Measurements from ENCODE around the gene PALS1. TPM values are rescaled to one million over a fixed set of nuclear protein-coding genes. Genes with fewer than 3 reads are reported as not detected.
A peak's percentile ranks its signal among the peaks of the same experiment; 100 is the strongest.

Gene PALS1
- total RNA-seq, 2 donors from 2014 or later, result 6.4 to 10.8 TPM

DNA sequence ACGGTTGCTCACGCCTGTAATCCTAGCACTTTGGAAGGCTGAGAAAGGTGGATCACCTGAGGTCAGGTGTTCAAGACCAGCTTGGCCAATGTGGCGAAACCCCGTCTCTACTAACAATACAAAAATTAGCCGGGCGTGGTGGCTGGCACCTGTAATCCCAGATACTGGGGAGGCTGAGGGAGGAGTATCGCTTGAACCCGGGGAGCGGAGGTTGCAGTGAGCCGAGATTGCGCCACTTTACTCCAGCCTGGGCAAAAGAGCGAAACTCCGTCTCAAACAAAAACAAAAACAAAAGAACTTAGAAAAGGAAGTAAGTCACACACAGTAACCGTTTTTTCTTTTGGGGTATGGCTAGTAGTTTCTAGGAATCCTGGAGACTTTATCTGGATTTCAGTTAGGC lies 1.7 kb upstream of the PALS1 start:
- H3K27me3 Mint-ChIP-seq, result peaks cover 0 to 4% of the 10 kb centered on the region in 2 donors
- H3K4me3 Mint-ChIP-seq, result peak overlapping the region; percentile 75
- no peak for ATAC-seq

GRCh38 chr14:67240168-67240932 lies 885 bp upstream of the PALS1 start:
- peak overlapping the region; percentile 75 for H3K4me3 Mint-ChIP-seq
- H3K9me3 Mint-ChIP-seq, result no peaks in the 10 kb centered on the region
- H3K36me3 Mint-ChIP-seq, result no peaks in the 10 kb centered on the region
- H3K27me3 Mint-ChIP-seq, result peaks cover 0 to 4% of the 10 kb centered on the region in 2 donors
- DNase-seq (ENCODE audit: low spot score) (no peak), ATAC-seq (no peak)
- peaks cover 8 to 19% of the 10 kb centered on the region in 2 donors for H3K4me1 Mint-ChIP-seq (ENCODE audit: low read depth in 2 of 2)
- peak overlapping the region; percentile 1 to 54 for H3K27ac Mint-ChIP-seq

More for the DNA sequence above, 1.7 kb upstream of the PALS1 start:
- Mint-ChIP-seq H3K9me3 (no peaks in the 10 kb centered on the region), H3K36me3 (no peaks in the 10 kb centered on the region), H3K4me1 (ENCODE audit: low read depth in 2 of 2) (peaks cover 8 to 19% of the 10 kb centered on the region in 2 donors), H3K27ac (no peak overlapping the region)
- DNase-seq (ENCODE audit: low spot score), result no peak

- ATAC-seq (peak; percentile 98), DNase-seq (ENCODE audit: low spot score) (peak; percentile 97)
- peaks cover 8 to 19% of the 10 kb centered on the region in 2 donors for H3K4me1 Mint-ChIP-seq (ENCODE audit: low read depth in 2 of 2)
- H3K4me3 Mint-ChIP-seq, result peak overlapping the region; percentile 75
- no peaks in the 10 kb centered on the region for H3K36me3 Mint-ChIP-seq
- no peaks in the 10 kb centered on the region for H3K9me3 Mint-ChIP-seq
- peak overlapping the region; percentile 1 to 54 for H3K27ac Mint-ChIP-seq
- peaks cover 0 to 4% of the 10 kb centered on the region in 2 donors for H3K27me3 Mint-ChIP-seq
Observed at GRCh38 chr14:67240978-67241410, 241 bp upstream of the PALS1 start.

GRCh38 chr14:67242168-67242420 lies 859 bp downstream of the PALS1 start:
- Mint-ChIP-seq H3K27ac (peak overlapping the region; percentile 54 to 76), H3K4me1 (ENCODE audit: low read depth in 2 of 2) (peaks cover 8 to 19% of the 10 kb centered on the region in 2 donors), H3K27me3 (peaks cover 0 to 4% of the 10 kb centered on the region in 2 donors), H3K4me3 (peak overlapping the region; percentile 75), H3K36me3 (no peaks in the 10 kb centered on the region), H3K9me3 (no peaks in the 10 kb centered on the region)
- no peak for ATAC-seq
- DNase-seq (ENCODE audit: low spot score), result no peak

DNA sequence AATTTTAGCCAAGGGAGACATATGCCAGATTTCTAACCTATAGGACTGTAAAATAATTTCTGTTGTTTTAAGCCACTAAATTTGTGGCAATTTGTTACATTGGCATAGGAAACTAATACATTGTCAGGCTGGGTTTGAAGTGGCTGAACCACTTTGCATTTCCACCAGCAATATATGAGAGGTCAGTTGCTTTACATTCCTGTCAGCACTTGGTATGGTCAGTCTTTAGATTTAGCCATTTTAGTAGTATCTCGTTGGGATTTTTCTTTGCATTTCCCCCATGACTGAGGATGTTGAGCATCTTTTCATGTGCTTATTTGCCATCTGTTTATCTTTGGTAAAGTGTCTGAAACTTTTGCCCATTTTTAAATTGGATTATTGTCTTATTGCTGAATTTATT lies 3.9 kb downstream of the PALS1 start:
- H3K27ac Mint-ChIP-seq, result no peak overlapping the region
- DNase-seq (ENCODE audit: low spot score) (no peak), ATAC-seq (no peak)
- H3K27me3 Mint-ChIP-seq, result peaks cover 0 to 1% of the 10 kb centered on the region in 2 donors
- H3K4me3 Mint-ChIP-seq, result no peak overlapping the region
- no peaks in the 10 kb centered on the region for H3K9me3 Mint-ChIP-seq
- H3K36me3 Mint-ChIP-seq, result no peaks in the 10 kb centered on the region
- peaks cover 5 to 17% of the 10 kb centered on the region in 2 donors for H3K4me1 Mint-ChIP-seq (ENCODE audit: low read depth in 2 of 2)

- no peak for ATAC-seq
- Mint-ChIP-seq H3K27ac (no peak overlapping the region), H3K27me3 (no peaks in the 10 kb centered on the region), H3K4me3 (no peak overlapping the region), H3K4me1 (ENCODE audit: low read depth in 2 of 2) (peaks cover 0 to 2% of the 10 kb centered on the region in 2 donors), H3K9me3 (no peaks in the 10 kb centered on the region), H3K36me3 (no peaks in the 10 kb centered on the region)
- no peak for DNase-seq (ENCODE audit: low spot score)
Observed at GRCh38 chr14:67251573-67252226, 10.5 kb downstream of the PALS1 start.

- Mint-ChIP-seq H3K9me3 (no peaks in the 10 kb centered on the region), H3K36me3 (no peaks in the 10 kb centered on the region), H3K27me3 (no peaks in the 10 kb centered on the region), H3K4me1 (ENCODE audit: low read depth in 2 of 2) (peaks cover 0 to 2% of the 10 kb centered on the region in 2 donors), H3K4me3 (no peak overlapping the region), H3K27ac (no peak overlapping the region)
- DNase-seq (ENCODE audit: low spot score), result no peak
- no peak for ATAC-seq
Observed at GRCh38 chr14:67253076-67253635, 11.9 kb downstream of the PALS1 start.

GRCh38 chr14:67257906-67258305 lies 16.7 kb downstream of the PALS1 start:
- Mint-ChIP-seq H3K27ac (no peak overlapping the region), H3K4me1 (ENCODE audit: low read depth in 2 of 2) (peaks cover 0 to 2% of the 10 kb centered on the region in 2 donors), H3K4me3 (no peak overlapping the region), H3K9me3 (no peaks in the 10 kb centered on the region), H3K36me3 (no peaks in the 10 kb centered on the region), H3K27me3 (no peaks in the 10 kb centered on the region)
- ATAC-seq, result no peak
- no peak for DNase-seq (ENCODE audit: low spot score)

DNA sequence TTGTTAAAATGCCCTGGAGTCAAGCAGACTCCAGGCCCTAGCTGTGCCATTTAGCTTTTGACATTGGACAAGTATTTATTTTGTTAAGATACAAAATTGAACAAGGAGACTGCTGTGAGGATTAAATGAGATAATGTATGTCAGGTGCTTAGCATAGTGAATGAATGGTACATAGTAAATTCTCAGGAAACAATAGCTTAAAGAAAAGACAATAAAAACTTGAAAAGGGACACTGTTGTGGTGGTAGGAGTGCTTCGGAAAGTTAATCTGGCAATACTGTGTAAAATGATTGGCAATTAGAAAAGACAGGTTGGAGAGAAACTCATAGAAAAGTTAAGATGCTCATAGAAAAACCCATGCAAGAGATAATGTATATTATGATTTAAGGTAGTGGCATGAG lies 19.7 kb downstream of the PALS1 start:
- Mint-ChIP-seq H3K4me1 (ENCODE audit: low read depth in 2 of 2) (no peaks in the 10 kb centered on the region), H3K9me3 (no peaks in the 10 kb centered on the region), H3K27ac (no peak overlapping the region), H3K4me3 (no peak overlapping the region), H3K27me3 (no peaks in the 10 kb centered on the region), H3K36me3 (no peaks in the 10 kb centered on the region)
- no peak for DNase-seq (ENCODE audit: low spot score)
- no peak for ATAC-seq

- Mint-ChIP-seq H3K36me3 (no peaks in the 10 kb centered on the region), H3K4me1 (ENCODE audit: low read depth in 2 of 2) (peaks cover 0 to 7% of the 10 kb centered on the region in 2 donors), H3K9me3 (no peaks in the 10 kb centered on the region), H3K27ac (no peak overlapping the region), H3K27me3 (no peaks in the 10 kb centered on the region), H3K4me3 (no peak overlapping the region)
- no peak for DNase-seq (ENCODE audit: low spot score)
- no peak for ATAC-seq
Observed at GRCh38 chr14:67263499-67264149, 22.4 kb downstream of the PALS1 start.

GRCh38 chr14:67265131-67265530 lies 23.9 kb downstream of the PALS1 start:
- H3K27me3 Mint-ChIP-seq, result no peaks in the 10 kb centered on the region
- H3K4me3 Mint-ChIP-seq, result no peak overlapping the region
- no peak overlapping the region for H3K27ac Mint-ChIP-seq
- ATAC-seq (no peak), DNase-seq (ENCODE audit: low spot score) (no peak)
- no peaks in the 10 kb centered on the region for H3K36me3 Mint-ChIP-seq
- H3K4me1 Mint-ChIP-seq (ENCODE audit: low read depth in 2 of 2), result peaks cover 0 to 7% of the 10 kb centered on the region in 2 donors
- no peaks in the 10 kb centered on the region for H3K9me3 Mint-ChIP-seq

GRCh38 chr14:67267576-67268328 lies 26.5 kb downstream of the PALS1 start:
- no peaks in the 10 kb centered on the region for H3K27me3 Mint-ChIP-seq
- DNase-seq (ENCODE audit: low spot score) (no peak), ATAC-seq (no peak)
- peaks cover 0 to 7% of the 10 kb centered on the region in 2 donors for H3K4me1 Mint-ChIP-seq (ENCODE audit: low read depth in 2 of 2)
- no peak overlapping the region for H3K4me3 Mint-ChIP-seq
- no peaks in the 10 kb centered on the region for H3K36me3 Mint-ChIP-seq
- no peaks in the 10 kb centered on the region for H3K9me3 Mint-ChIP-seq
- H3K27ac Mint-ChIP-seq, result no peak overlapping the region

DNA sequence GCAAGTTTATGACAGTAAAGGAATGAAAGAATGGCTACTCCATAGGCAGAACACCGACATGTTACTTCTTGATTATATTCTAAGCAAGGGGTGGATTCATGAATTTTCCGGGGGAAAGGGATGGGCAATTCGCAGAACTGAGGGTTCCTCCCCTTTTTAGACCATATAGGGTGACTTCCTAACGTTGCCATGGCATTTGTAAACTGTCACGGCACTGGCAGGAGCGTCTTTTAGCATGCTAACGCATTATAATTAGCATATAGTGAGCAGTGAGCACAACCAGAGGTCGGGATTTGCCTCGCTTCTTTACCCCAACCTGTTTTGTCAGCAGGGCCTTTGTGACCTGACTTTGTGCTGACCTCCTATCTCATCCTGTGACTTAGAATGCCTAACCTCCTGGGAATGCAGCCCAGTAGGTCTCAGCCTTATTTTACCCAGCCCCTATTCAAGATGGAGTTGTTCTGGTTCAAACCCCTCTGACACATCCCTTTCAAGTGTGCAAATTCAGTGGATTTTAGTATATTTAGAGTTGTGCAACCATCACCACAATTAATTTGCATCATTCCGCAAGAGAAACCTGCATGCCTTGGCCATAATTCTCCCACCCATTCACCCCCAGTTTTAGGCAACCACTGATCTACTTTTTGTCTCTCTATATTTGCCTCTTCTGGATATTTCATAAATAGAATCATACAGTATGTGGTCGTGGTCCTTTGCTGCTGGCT lies 27.4 kb downstream of the PALS1 start:
- no peak overlapping the region for H3K4me3 Mint-ChIP-seq
- no peaks in the 10 kb centered on the region for H3K9me3 Mint-ChIP-seq
- no peaks in the 10 kb centered on the region for H3K36me3 Mint-ChIP-seq
- DNase-seq (ENCODE audit: low spot score), result no peak
- no peak for ATAC-seq
- peaks cover 0 to 7% of the 10 kb centered on the region in 2 donors for H3K4me1 Mint-ChIP-seq (ENCODE audit: low read depth in 2 of 2)
- H3K27me3 Mint-ChIP-seq, result no peaks in the 10 kb centered on the region
- H3K27ac Mint-ChIP-seq, result no peak overlapping the region
